K562 (cell line): ENCODE data around the gene KDELR3. TPM values are rescaled to one million over a fixed set of nuclear protein-coding genes. Genes with fewer than 3 reads are reported as not detected.

ENCODE experiments used
- ADNP ChIP-seq: fragments of 200-800 bp; sonication (Bioruptor generic); IDR thresholded peaks from 2 replicates; pipeline ENCODE4 v1.6.1; 2016; ENCODE audit warnings: missing genetic modification characterization, missing compliant biosample characterization
- ATF1 ChIP-seq, 2 experiments: fragments of 450-650 bp in 1 of 2; IDR thresholded peaks; 2 replicates each; pipeline ENCODE4 v1.6.1; 2016; ENCODE audit warnings: missing compliant biosample characterization in 1 of 2, missing genetic modification characterization in 1 of 2
- BCLAF1 ChIP-seq, 2 experiments: fragments of 450-650 bp in 1 of 2; IDR thresholded peaks; 2 replicates each; pipeline ENCODE4 v1.6.1; 2011 to 2017; ENCODE audit warnings: low read depth in 2 of 2, antibody characterized with exemption in 1 of 2, borderline replicate concordance in 1 of 2, low read length in 1 of 2, mild to moderate bottlenecking in 1 of 2, mixed read lengths in 1 of 2; ENCODE audit not compliant: control insufficient read depth in 1 of 2
- BRD9 ChIP-seq: fragments of 450-650 bp; IDR thresholded peaks from 2 replicates; pipeline ENCODE4 v1.6.1; 2018; ENCODE audit warnings: low read depth; ENCODE audit not compliant: partially characterized antibody
- CHD1 ChIP-seq: fragments of 200-600 bp; sonication (generic); IDR thresholded peaks from one replicate; pipeline ENCODE4 v1.6.1; 2012; ENCODE audit warnings: mild to moderate bottlenecking, moderate library complexity, low read length, inconsistent platforms
- CREB1 ChIP-seq, 2 experiments: sonication (generic) in 1 of 2; formaldehyde crosslinking in 1 of 2; IDR thresholded peaks; 2 replicates each; pipeline versions ENCODE4 v1.6.1 to v1.8.0; 2012 to 2022; ENCODE audit warnings: inconsistent platforms in 1 of 2, mild to moderate bottlenecking in 1 of 2, missing genetic modification reagents in 1 of 2, moderate library complexity in 1 of 2
- ESRRA ChIP-seq: fragments of 450-650 bp; IDR thresholded peaks from 2 replicates; pipeline ENCODE4 v1.6.1; 2014; ENCODE audit warnings: low read depth, mild to moderate bottlenecking, moderate library complexity, borderline replicate concordance
- GTF2E2 ChIP-seq: fragments of 200-800 bp; sonication (Bioruptor generic); IDR thresholded peaks from 2 replicates; pipeline ENCODE4 v1.6.1; 2016; ENCODE audit warnings: missing genetic modification characterization, missing compliant biosample characterization
- MLLT1 ChIP-seq, 2 experiments: fragments of 450-650 bp; IDR thresholded peaks; 2 replicates each; pipeline ENCODE4 v1.6.1; 2016
- NONO ChIP-seq, 2 experiments: fragments of 200-400 bp in 1 of 2; fragments of 450-650 bp in 1 of 2; formaldehyde crosslinking in 1 of 2; IDR thresholded peaks; 2 replicates each; pipeline ENCODE4 v1.6.1; 2017; ENCODE audit warnings: low read depth in 2 of 2, mild to moderate bottlenecking in 2 of 2, moderate library complexity in 2 of 2, low read length in 1 of 2
- PHB2 ChIP-seq: fragments of 450-650 bp; IDR thresholded peaks from 2 replicates; pipeline ENCODE4 v1.6.1; 2017; ENCODE audit warnings: low read depth
- PKNOX1 ChIP-seq: fragments of 450-650 bp; IDR thresholded peaks from 2 replicates; pipeline ENCODE4 v1.6.1; 2016
- POLR2AphosphoS5 ChIP-seq: IDR thresholded peaks from 2 replicates; pipeline ENCODE4 v1.6.1; 2011; ENCODE audit warnings: mild to moderate bottlenecking, low read depth, low read length, moderate library complexity; ENCODE audit not compliant: control insufficient read depth, insufficient read depth
- SMARCA4 ChIP-seq: fragments of 450-650 bp; IDR thresholded peaks from 2 replicates; pipeline ENCODE4 v1.6.1; 2016
- SMARCA5 ChIP-seq: fragments of 450-650 bp; IDR thresholded peaks from 2 replicates; pipeline ENCODE4 v1.6.1; 2016
- SOX6 ChIP-seq: fragments of 450-650 bp; IDR thresholded peaks from 2 replicates; pipeline ENCODE4 v1.6.1; 2014; ENCODE audit warnings: mild to moderate bottlenecking
- TAF7 ChIP-seq: fragments of 450-650 bp; IDR thresholded peaks from 2 replicates; pipeline ENCODE4 v1.6.1; 2016; ENCODE audit warnings: missing genetic modification characterization, missing compliant biosample characterization
- ZNF121 ChIP-seq: sonication (generic); formaldehyde crosslinking; conservative IDR thresholded peaks from 2 replicates; pipeline ENCODE4 v1.8.0; 2022; ENCODE audit warnings: missing genetic modification reagents
- ZNF395 ChIP-seq: fragments of 200-800 bp; sonication (Bioruptor generic); IDR thresholded peaks from 2 replicates; pipeline ENCODE4 v1.6.1; 2017; ENCODE audit warnings: missing genetic modification characterization, missing compliant biosample characterization
- ZNF551 ChIP-seq: fragments of 250-450 bp; sonication (Bioruptor Pico); IDR thresholded peaks from 2 replicates; pipeline ENCODE4 v1.5.0; 2021; ENCODE audit warnings: mild to moderate bottlenecking, moderate library complexity
- polyA plus RNA-seq, 8 experiments: library from polyadenylated mRNA; depleted of rRNA in 4 of 8; stranded (reverse) in 5 of 8; unstranded in 3 of 8; fragments of >200 nt; fragmentation: Nextera tagmentation in 2 of 8; fragmentation: Illumina TruSeq in 1 of 8; extraction: Ambion mirVana in 2 of 8; extraction: Trizol in 1 of 8; gene quantifications; 2 replicates each; pipeline versions ENCODE4 v1.2.1 to v1.2.3, GENCODE V29; 2011 to 2014; ENCODE audit warnings: inconsistent platforms in 1 of 8, missing spikeins in 1 of 8
- total RNA-seq, 7 experiments: library from RNA; depleted of rRNA in 6 of 7; stranded (reverse); fragments of >200 nt in 6 of 7; fragmentation: Illumina TruSeq in 2 of 7; extraction: Trizol in 2 of 7; gene quantifications; 2 replicates each; pipeline versions ENCODE4 v1.2.1 to v1.2.3, GENCODE V29; 2011 to 2021; ENCODE audit warnings: low replicate concordance in 1 of 7

Gene KDELR3
- total and polyA plus RNA-seq, 9 of the 15 experiments (the other 6 are each of a cell fraction or from before 2014, with no cell fraction given) = 7.1 to 44.8 (median 9.6) TPM

- TF ChIP-seq POLR2AphosphoS5 (peak; percentile 49; the same call in 1 of the 2 replicates), SMARCA4 (peak; percentile 23; the same call in 1 of the 2 replicates), CHD1 (peak; percentile 61), SMARCA5 (peak; percentile 14; the same call in 1 of the 2 replicates), BCLAF1 (IDR thresholded peaks at IDR 0.05; ENCODE audit: borderline replicate concordance in 1 of 2, control insufficient read depth in 1 of 2, low read depth in 2 of 2, low read length in 1 of 2) (no peak), GTF2E2 (tag) (no peak), BRD9 (peak; percentile 15), CREB1 (IDR thresholded peaks at IDR 0.05) (peak; percentile 54), CREB1 (CRISPR knock-in tag; IDR thresholded peaks at IDR 0.05) (0 out of 2 replicates have a peak, but pooled peaks have one; percentile 34), SOX6 (peak; percentile 20; the same call in 1 of the 2 replicates), ZNF551 (CRISPR knock-in tag) (no peak), ATF1 (CRISPR knock-in tag; IDR thresholded peaks at IDR 0.05) (no peak), ATF1 (tag; IDR thresholded peaks at IDR 0.05) (peak; percentile 81), PKNOX1 (0 out of 2 replicates have a peak, but pooled peaks have one; percentile 24), TAF7 (peak; percentile 28; the same call in 1 of the 2 replicates), PHB2 (no peak), ZNF395 (CRISPR knock-in tag) (no peak), ESRRA (peak; percentile 77), ZNF121 (peak; percentile 31; the same call in 1 of the 2 replicates), NONO (IDR thresholded peaks at IDR 0.05; ENCODE audit: low read depth in 2 of 2, low read length in 1 of 2) (no peak), ADNP (tag) (peak; percentile 85), MLLT1 (IDR thresholded peaks at IDR 0.05) (peak in 1 of 2 experiments; percentile 46; a peak in 1 of 4 replicates)
Measured at GRCh38 chr22:38504731-38505540, 37.0 kb downstream of the KDELR3 start (continued).
